GM23338 (cell line): ENCODE results near the gene FGF8. TPM values are rescaled to one million over a fixed set of nuclear protein-coding genes. Genes with fewer than 3 reads are reported as not detected.

ENCODE experiments used
- ATAC-seq: fragments of 200-7000 bp; cut with Tn5 transposase; 3 replicates; pipeline ENCODE4 v1.9.1; 2020
- DNase-seq: peaks from one replicate; pipeline ENCODE4 v3.0.0-alpha.2; 2015; ENCODE audit warnings: low spot score
- H2AFZ ChIP-seq: fragments of 200-600 bp; sonication (generic); 2 replicates; pipeline ENCODE4 v1.8.0; 2016; ENCODE audit warnings: antibody characterized with exemption, mild to moderate bottlenecking, moderate library complexity
- H3F3A ChIP-seq: fragments of 200-600 bp; sonication (generic); replicated peaks from 2 replicates; pipeline ENCODE4 v1.8.0; 2017; ENCODE audit warnings: antibody characterized with exemption, mixed run types, low read depth
- H3K27ac ChIP-seq: fragments of 200-600 bp; sonication (generic); 2 replicates; pipeline ENCODE4 v1.6.1; 2016; ENCODE audit warnings: low read depth
- H3K27me3 ChIP-seq: fragments of 200-600 bp; sonication (generic); 2 replicates; pipeline ENCODE4 v1.8.0; 2016; ENCODE audit warnings: mild to moderate bottlenecking, mixed run types, moderate library complexity; ENCODE audit not compliant: insufficient read depth
- H3K36me3 ChIP-seq: fragments of 200-600 bp; sonication (generic); 2 replicates; pipeline ENCODE4 v1.8.0; 2016; ENCODE audit warnings: mild to moderate bottlenecking; ENCODE audit not compliant: insufficient read depth
- H3K4me1 ChIP-seq: fragments of 200-600 bp; sonication (generic); 2 replicates; pipeline ENCODE4 v1.8.0; 2016; ENCODE audit warnings: mild to moderate bottlenecking, moderate library complexity; ENCODE audit not compliant: insufficient read depth
- H3K4me2 ChIP-seq: fragments of 200-600 bp; sonication (generic); 2 replicates; pipeline ENCODE4 v1.7.1; 2017; ENCODE audit warnings: mixed run types
- H3K4me3 ChIP-seq: fragments of 200-600 bp; sonication (generic); 2 replicates; pipeline ENCODE4 v1.6.1; 2016; ENCODE audit warnings: mixed run types
- H3K79me2 ChIP-seq: fragments of 200-600 bp; sonication (generic); replicated peaks from 2 replicates; pipeline ENCODE4 v1.8.0; 2017; ENCODE audit warnings: mild to moderate bottlenecking; ENCODE audit not compliant: insufficient read depth
- H3K9me2 ChIP-seq: fragments of 200-600 bp; sonication (generic); 2 replicates; pipeline ENCODE4 v1.8.0; 2017; ENCODE audit not compliant: insufficient read depth
- H4K20me1 ChIP-seq: fragments of 200-600 bp; sonication (generic); replicated peaks from 2 replicates; pipeline ENCODE4 v1.8.0; 2017; ENCODE audit warnings: mild to moderate bottlenecking; ENCODE audit not compliant: insufficient read depth
- H3K27ac Mint-ChIP-seq: 2 replicates; pipeline ENCODE4 v1.8.0; 2020; ENCODE audit warnings: inconsistent platforms, mild to moderate bottlenecking, moderate library complexity, mixed read lengths
- H3K27me3 Mint-ChIP-seq: 3 replicates; pipeline ENCODE4 v1.8.0; 2022; ENCODE audit warnings: low read depth, mild to moderate bottlenecking, moderate library complexity, mixed read lengths, inconsistent platforms; ENCODE audit not compliant: insufficient read depth, poor library complexity
- H3K36me3 Mint-ChIP-seq: 3 replicates; pipeline ENCODE4 v1.8.0; 2021; ENCODE audit warnings: low read depth, mild to moderate bottlenecking, inconsistent platforms, moderate library complexity, mixed read lengths
- H3K4me1 Mint-ChIP-seq: 3 replicates; pipeline ENCODE4 v1.8.0; 2020; ENCODE audit warnings: mild to moderate bottlenecking, inconsistent platforms, mixed read lengths
- H3K4me3 Mint-ChIP-seq: 3 replicates; pipeline ENCODE4 v1.8.0; 2021; ENCODE audit warnings: moderate library complexity, mild to moderate bottlenecking, inconsistent platforms, mixed read lengths
- H3K9me3 Mint-ChIP-seq: 3 replicates; pipeline ENCODE4 v1.8.0; 2020; ENCODE audit warnings: moderate library complexity, mild to moderate bottlenecking, inconsistent platforms, mixed read lengths
- ETS1 ChIP-seq: IDR thresholded peaks from 2 replicates; pipeline ENCODE4 v1.6.1; 2016; ENCODE audit warnings: antibody characterized with exemption
- EZH2phosphoT487 ChIP-seq: fragments of 200-600 bp; sonication (generic); IDR thresholded peaks from one replicate; pipeline ENCODE4 v1.8.1; 2018; ENCODE audit warnings: antibody characterized with exemption; ENCODE audit not compliant: unreplicated experiment
- JUNB ChIP-seq: IDR thresholded peaks from one replicate; pipeline ENCODE4 v1.6.1; 2016; ENCODE audit warnings: antibody characterized with exemption; ENCODE audit not compliant: unreplicated experiment
- REST ChIP-seq: IDR thresholded peaks from one replicate; pipeline ENCODE4 v1.6.1; 2018; ENCODE audit warnings: antibody characterized with exemption; ENCODE audit not compliant: unreplicated experiment
- STAT1 ChIP-seq: IDR thresholded peaks from one replicate; pipeline ENCODE4 v1.6.1; 2016; ENCODE audit warnings: antibody characterized with exemption; ENCODE audit not compliant: unreplicated experiment
- ZNF331 ChIP-seq: fragments of 250-450 bp; sonication (Bioruptor Pico); IDR thresholded peaks from 2 replicates; pipeline ENCODE4 v1.5.0; 2020; ENCODE audit warnings: low read depth, mild to moderate bottlenecking, moderate library complexity
- polyA plus RNA-seq: library from polyadenylated mRNA; unstranded; fragments of >200 nt; fragmentation: Nextera tagmentation; extraction: Ambion mirVana; gene quantifications from 2 replicates; pipeline ENCODE4 v1.2.1, GENCODE V29; 2016
- total RNA-seq: library from RNA; depleted of rRNA; stranded (reverse); fragments of >200 nt; shearing (Covaris generic); gene quantifications from 2 replicates; pipeline ENCODE4 v1.2.3, GENCODE V29; 2014
- TF ChIP-seq, protein P1 (sequence below), 2 experiments: fragments of 200-600 bp in 1 of 2; sonication (generic) in 1 of 2; conservative IDR thresholded peaks; 2 replicates each; pipeline versions ENCODE4 v1.5.1 to v1.6.1; 2016 to 2017; ENCODE audit warnings: antibody characterized with exemption in 2 of 2, low read depth in 2 of 2, mild to moderate bottlenecking in 2 of 2, moderate library complexity in 1 of 2

FGF8 gene
- total and polyA plus RNA-seq, 2 experiments from 2014 or later = 1.6 to 6.2 TPM

DNA sequence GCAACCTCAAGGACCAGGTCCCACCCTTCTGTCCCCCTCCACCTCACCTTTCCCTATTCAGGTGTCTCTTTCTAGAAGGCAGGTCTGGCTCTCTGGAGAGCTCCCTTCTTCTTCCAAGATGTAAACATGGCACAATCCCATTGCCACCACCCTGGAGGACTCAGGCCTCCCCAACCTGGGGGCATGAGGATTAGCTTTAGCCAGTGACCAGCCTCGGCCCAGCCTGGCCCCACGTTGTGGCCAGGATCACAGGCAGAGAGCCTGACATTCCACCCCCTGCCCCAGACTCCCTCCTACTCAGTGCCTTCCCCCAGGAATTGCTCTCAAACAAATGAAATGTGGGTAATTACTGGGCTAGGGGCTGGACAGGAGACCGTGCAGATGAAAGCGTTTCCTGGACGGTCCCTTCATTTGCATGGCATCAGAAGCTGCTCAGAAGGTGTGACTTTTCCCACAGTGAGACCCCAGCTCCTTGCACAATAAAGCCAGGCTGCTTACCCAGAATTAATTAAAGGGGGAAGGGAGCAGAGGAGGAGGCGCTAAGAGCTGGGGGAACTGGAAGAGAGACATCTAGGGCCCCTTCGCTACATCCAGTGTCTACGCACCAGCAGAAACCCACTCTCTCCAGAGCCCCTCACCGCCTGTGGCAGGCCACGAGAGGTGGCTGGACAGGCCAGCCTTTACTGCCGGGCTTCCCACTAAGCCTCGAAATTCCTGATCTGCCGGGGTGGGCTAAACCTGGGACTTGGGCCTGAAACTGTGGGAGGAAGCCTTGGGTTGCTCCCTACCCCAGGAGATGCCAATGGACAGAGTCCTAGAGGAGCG lies 7.7 kb downstream of the FGF8 start:
- H3K4me3 Mint-ChIP-seq = no peak overlapping the region

More for the DNA sequence above, 7.7 kb downstream of the FGF8 start:
- Histone ChIP-seq H3K9me2 (no peaks in the 10 kb centered on the region), H3K36me3 (no peaks in the 10 kb centered on the region), H2AFZ (no peak overlapping the region), H3K27ac (no peak overlapping the region), H3K4me3 (no peak overlapping the region), H3K4me1 (peaks cover 9% of the 10 kb centered on the region), H3K27me3 (peaks cover 21% of the 10 kb centered on the region), H3F3A (peaks cover 6% of the 10 kb centered on the region; the same call in 1 of the 2 replicates), H3K4me2 (no peak overlapping the region), H3K79me2 (no peaks in the 10 kb centered on the region), H4K20me1 (no peaks in the 10 kb centered on the region)
- DNase-seq = no peak
- H3K27ac Mint-ChIP-seq = no peak overlapping the region
- peaks cover 31% of the 10 kb centered on the region for H3K27me3 Mint-ChIP-seq
- no peaks in the 10 kb centered on the region; the same call in 2 of the 3 replicates for H3K36me3 Mint-ChIP-seq
- no peak for ATAC-seq
- peaks cover 24% of the 10 kb centered on the region for H3K4me1 Mint-ChIP-seq
- no peak for TF ChIP-seq EZH2phosphoT487
- TF ChIP-seq REST = no peak
- no peak for TF ChIP-seq ETS1
- no peak for TF ChIP-seq JUNB
- TF ChIP-seq, protein P1, sequence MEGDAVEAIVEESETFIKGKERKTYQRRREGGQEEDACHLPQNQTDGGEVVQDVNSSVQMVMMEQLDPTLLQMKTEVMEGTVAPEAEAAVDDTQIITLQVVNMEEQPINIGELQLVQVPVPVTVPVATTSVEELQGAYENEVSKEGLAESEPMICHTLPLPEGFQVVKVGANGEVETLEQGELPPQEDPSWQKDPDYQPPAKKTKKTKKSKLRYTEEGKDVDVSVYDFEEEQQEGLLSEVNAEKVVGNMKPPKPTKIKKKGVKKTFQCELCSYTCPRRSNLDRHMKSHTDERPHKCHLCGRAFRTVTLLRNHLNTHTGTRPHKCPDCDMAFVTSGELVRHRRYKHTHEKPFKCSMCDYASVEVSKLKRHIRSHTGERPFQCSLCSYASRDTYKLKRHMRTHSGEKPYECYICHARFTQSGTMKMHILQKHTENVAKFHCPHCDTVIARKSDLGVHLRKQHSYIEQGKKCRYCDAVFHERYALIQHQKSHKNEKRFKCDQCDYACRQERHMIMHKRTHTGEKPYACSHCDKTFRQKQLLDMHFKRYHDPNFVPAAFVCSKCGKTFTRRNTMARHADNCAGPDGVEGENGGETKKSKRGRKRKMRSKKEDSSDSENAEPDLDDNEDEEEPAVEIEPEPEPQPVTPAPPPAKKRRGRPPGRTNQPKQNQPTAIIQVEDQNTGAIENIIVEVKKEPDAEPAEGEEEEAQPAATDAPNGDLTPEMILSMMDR (conservative IDR thresholded peaks at IDR 0.05; ENCODE audit: low read depth in 2 of 2) = no peak
- no peak for TF ChIP-seq ZNF331 (CRISPR knock-in tag)
- no peak for TF ChIP-seq STAT1
- no peaks in the 10 kb centered on the region for H3K9me3 Mint-ChIP-seq
